ENCODE measurements around the gene CLSTN3.

DNA sequence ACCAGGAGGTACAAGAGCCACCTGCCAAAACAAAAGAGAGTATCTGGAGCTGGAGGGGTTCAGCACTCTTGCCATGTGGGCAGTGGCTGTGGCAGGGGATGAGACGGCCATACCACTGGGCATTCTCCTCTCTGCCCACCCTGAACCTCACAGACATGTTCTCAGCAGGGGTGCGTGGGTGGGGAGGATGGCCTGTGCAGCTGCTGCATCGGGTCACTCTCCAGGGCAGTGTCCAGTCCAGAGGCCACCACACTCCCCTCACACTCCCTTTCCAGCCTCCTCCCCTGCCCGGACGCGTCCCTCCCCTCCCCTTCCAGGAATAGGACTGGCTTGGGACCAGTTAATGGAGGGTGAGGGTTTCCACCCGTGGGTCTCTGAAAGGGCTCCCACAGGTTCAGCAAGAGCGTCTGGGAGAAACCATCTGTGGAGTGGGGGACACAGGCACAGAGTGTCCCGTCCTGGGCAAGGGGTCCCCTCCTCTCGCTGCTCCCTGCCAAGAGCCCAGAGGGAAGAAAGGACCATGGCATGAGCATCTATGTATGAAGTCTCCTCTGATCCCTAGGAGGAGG lies 38.4 kb upstream of the CLSTN3 start:
- TF ChIP-seq, protein P1, sequence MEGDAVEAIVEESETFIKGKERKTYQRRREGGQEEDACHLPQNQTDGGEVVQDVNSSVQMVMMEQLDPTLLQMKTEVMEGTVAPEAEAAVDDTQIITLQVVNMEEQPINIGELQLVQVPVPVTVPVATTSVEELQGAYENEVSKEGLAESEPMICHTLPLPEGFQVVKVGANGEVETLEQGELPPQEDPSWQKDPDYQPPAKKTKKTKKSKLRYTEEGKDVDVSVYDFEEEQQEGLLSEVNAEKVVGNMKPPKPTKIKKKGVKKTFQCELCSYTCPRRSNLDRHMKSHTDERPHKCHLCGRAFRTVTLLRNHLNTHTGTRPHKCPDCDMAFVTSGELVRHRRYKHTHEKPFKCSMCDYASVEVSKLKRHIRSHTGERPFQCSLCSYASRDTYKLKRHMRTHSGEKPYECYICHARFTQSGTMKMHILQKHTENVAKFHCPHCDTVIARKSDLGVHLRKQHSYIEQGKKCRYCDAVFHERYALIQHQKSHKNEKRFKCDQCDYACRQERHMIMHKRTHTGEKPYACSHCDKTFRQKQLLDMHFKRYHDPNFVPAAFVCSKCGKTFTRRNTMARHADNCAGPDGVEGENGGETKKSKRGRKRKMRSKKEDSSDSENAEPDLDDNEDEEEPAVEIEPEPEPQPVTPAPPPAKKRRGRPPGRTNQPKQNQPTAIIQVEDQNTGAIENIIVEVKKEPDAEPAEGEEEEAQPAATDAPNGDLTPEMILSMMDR (IDR thresholded peaks at IDR 0.05) = no peak
- no peak for TF ChIP-seq EZH2 (IDR thresholded peaks at IDR 0.05; ENCODE audit: borderline replicate concordance, insufficient read depth, low read depth, low read length, poor library complexity, severe bottlenecking)
